GM18508 (cell line): ENCODE data around the gene PLCG1.

Experiments used
- ATAC-seq: cut with Tn5 transposase; IDR thresholded peaks from one replicate; pipeline ENCODE4 v1.9.1; 2021; ENCODE audit warnings: moderate number of reproducible peaks; ENCODE audit not compliant: insufficient read depth, unreplicated experiment

Gene PLCG1

GRCh38 chr20:41141153-41141815, 3.9 kb downstream of the PLCG1 start:
- ATAC-seq: no peak

GRCh38 chr20:41142245-41142644, 4.9 kb downstream of the PLCG1 start:
- ATAC-seq: no peak

- no peak for ATAC-seq
These were observed 5.6 kb downstream of the PLCG1 start for GRCh38 chr20:41142919-41143318.

GRCh38 chr20:41143354-41143753, 6.0 kb downstream of the PLCG1 start:
- no peak for ATAC-seq

GRCh38 chr20:41145317-41145716, 8.0 kb downstream of the PLCG1 start:
- no peak for ATAC-seq

- ATAC-seq: no peak
These were observed 8.7 kb downstream of the PLCG1 start for GRCh38 chr20:41145821-41146620.

GRCh38 chr20:41147767-41148191, 10.4 kb downstream of the PLCG1 start:
- ATAC-seq: no peak

- ATAC-seq: no peak
These were observed 11.6 kb downstream of the PLCG1 start for GRCh38 chr20:41148942-41149341.

- ATAC-seq: no peak
These were observed 13.3 kb downstream of the PLCG1 start for GRCh38 chr20:41150664-41151063.

- no peak for ATAC-seq
These were observed 14.0 kb downstream of the PLCG1 start for GRCh38 chr20:41151134-41151869.

GRCh38 chr20:41152108-41152757, 14.9 kb downstream of the PLCG1 start:
- ATAC-seq: no peak

GRCh38 chr20:41154436-41155176, 17.3 kb downstream of the PLCG1 start:
- ATAC-seq: no peak

GRCh38 chr20:41155261-41155660, 17.9 kb downstream of the PLCG1 start:
- no peak for ATAC-seq

GRCh38 chr20:41158082-41158625, 20.8 kb downstream of the PLCG1 start:
- ATAC-seq: no peak

GRCh38 chr20:41159547-41159946, 22.2 kb downstream of the PLCG1 start:
- ATAC-seq: no peak

GRCh38 chr20:41160686-41161085, 23.3 kb downstream of the PLCG1 start:
- no peak for ATAC-seq

- no peak for ATAC-seq
These were observed 24.5 kb downstream of the PLCG1 start for GRCh38 chr20:41161886-41162285.

GRCh38 chr20:41162396-41162795, 25.1 kb downstream of the PLCG1 start:
- no peak for ATAC-seq

- ATAC-seq: no peak
These were observed 26.5 kb downstream of the PLCG1 start for GRCh38 chr20:41163821-41164220.
